Liver (tissue), 9 donors: ENCODE data around the gene RPP40. TPM values are rescaled to one million over a fixed set of nuclear protein-coding genes. Genes with fewer than 3 reads are reported as not detected.

Source experiments
- DNase-seq: peaks from one replicate; pipeline ENCODE4 v3.0.0-alpha.2; 2017; ENCODE audit warnings: low spot score
- H3K27ac ChIP-seq, 2 donors: one replicate each; pipeline ENCODE4 v1.7.0; 2013; ENCODE audit warnings: inconsistent platforms in 2 of 2, low read length in 2 of 2, control low read depth in 1 of 2, low read depth in 1 of 2, mild to moderate bottlenecking in 1 of 2
- H3K27me3 ChIP-seq, 4 donors: one replicate each; pipeline versions ENCODE4 v1.6.1 to v1.7.0; 2013; ENCODE audit warnings: low read length in 3 of 4, inconsistent platforms in 1 of 4, mild to moderate bottlenecking in 1 of 4, moderate library complexity in 1 of 4; ENCODE audit not compliant: control insufficient read depth in 4 of 4, insufficient read depth in 4 of 4
- H3K36me3 ChIP-seq, 4 donors: one replicate each; pipeline versions ENCODE4 v1.6.1 to v1.7.0; 2013; ENCODE audit warnings: low read length in 3 of 4, mild to moderate bottlenecking in 3 of 4, low read depth in 1 of 4, moderate library complexity in 1 of 4; ENCODE audit not compliant: control insufficient read depth in 4 of 4, insufficient read depth in 3 of 4
- H3K4me1 ChIP-seq, 4 donors: one replicate each; pipeline versions ENCODE4 v1.6.1 to v1.7.0; 2013; ENCODE audit warnings: low read length in 3 of 4, mild to moderate bottlenecking in 3 of 4, moderate library complexity in 1 of 4; ENCODE audit not compliant: control insufficient read depth in 4 of 4, insufficient read depth in 4 of 4
- H3K4me3 ChIP-seq, 3 donors: one replicate each; pipeline versions ENCODE4 v1.6.1 to v1.7.0; 2013; ENCODE audit warnings: low read length in 3 of 3, control low read depth in 1 of 3, low read depth in 1 of 3, mild to moderate bottlenecking in 1 of 3
- H3K9ac ChIP-seq, 2 donors: one replicate each; pipeline ENCODE4 v1.7.0; 2013; ENCODE audit warnings: low read length in 2 of 2, mild to moderate bottlenecking in 2 of 2, moderate library complexity in 2 of 2, control low read depth in 1 of 2, low read depth in 1 of 2
- H3K9me3 ChIP-seq, 4 donors: one replicate each; pipeline versions ENCODE4 v1.6.1 to v1.7.0; 2013; ENCODE audit warnings: low read length in 3 of 4; ENCODE audit not compliant: control insufficient read depth in 4 of 4
- EGR1 ChIP-seq, 2 donors: IDR thresholded peaks; 2 replicates each; pipeline ENCODE4 v1.6.1; 2016 to 2018; ENCODE audit warnings: antibody characterized with exemption in 2 of 2, low read depth in 2 of 2
- FOXA1 ChIP-seq: IDR thresholded peaks from 2 replicates; pipeline ENCODE4 v1.6.1; 2016; ENCODE audit warnings: antibody characterized with exemption
- FOXA2 ChIP-seq: IDR thresholded peaks from 2 replicates; pipeline ENCODE4 v1.6.1; 2016; ENCODE audit warnings: antibody characterized with exemption
- GABPA ChIP-seq, 2 donors: IDR thresholded peaks in 1 of 2; conservative IDR thresholded peaks in 1 of 2; 2 replicates each; pipeline ENCODE4 v1.6.1; 2016; ENCODE audit warnings: antibody characterized with exemption in 2 of 2, mild to moderate bottlenecking in 1 of 2, moderate library complexity in 1 of 2
- NR2F2 ChIP-seq: IDR thresholded peaks from 2 replicates; pipeline ENCODE4 v1.6.1; 2016; ENCODE audit warnings: antibody characterized with exemption
- RAD21 ChIP-seq, 2 donors: IDR thresholded peaks; 2 replicates each; pipeline ENCODE4 v1.6.1; 2016; ENCODE audit warnings: antibody characterized with exemption in 2 of 2, mild to moderate bottlenecking in 2 of 2
- RXRA ChIP-seq, 2 donors: IDR thresholded peaks; 2 replicates each; pipeline ENCODE4 v1.6.1; 2017 to 2018; ENCODE audit warnings: antibody characterized with exemption in 2 of 2, mild to moderate bottlenecking in 1 of 2
- TAF1 ChIP-seq: conservative IDR thresholded peaks from 2 replicates; pipeline ENCODE4 v1.6.1; 2016; ENCODE audit warnings: antibody characterized with exemption, mild to moderate bottlenecking
- YY1 ChIP-seq: IDR thresholded peaks from 2 replicates; pipeline ENCODE4 v1.6.1; 2016; ENCODE audit warnings: antibody characterized with exemption, mild to moderate bottlenecking
- WGBS: extraction: QIAGEN DNeasy Blood & Tissue Kit; methylation state at CpG from one replicate; pipeline ENCODE4 v1.1.7; 2013; 5-methylcytosine and 5-hydroxymethylcytosine counted together
- polyA plus RNA-seq, 2 donors: library from polyadenylated mRNA; stranded (reverse) in 1 of 2; unstranded in 1 of 2; fragments of 200-250 nt in 1 of 2; fragments of >200 nt in 1 of 2; fragmentation: Nextera tagmentation in 1 of 2; extraction: Ambion mirVana in 1 of 2; gene quantifications; one replicate each; pipeline versions ENCODE4 v1.2.1 to v1.2.3, GENCODE V29; 2013 to 2015
- total RNA-seq, 2 donors: library from RNA; depleted of rRNA; stranded (reverse); fragments of >200 nt; gene quantifications; one replicate each; pipeline ENCODE4 v1.2.3, GENCODE V29; 2014
- TF ChIP-seq, protein P1 (sequence below): IDR thresholded peaks from 2 replicates; pipeline ENCODE4 v1.6.1; 2016; ENCODE audit warnings: antibody characterized with exemption, mild to moderate bottlenecking
- TF ChIP-seq, protein P2 (sequence below): IDR thresholded peaks from 2 replicates; pipeline ENCODE4 v1.6.1; 2016; ENCODE audit warnings: antibody characterized with exemption
- TF ChIP-seq, protein P3 (sequence below): IDR thresholded peaks from 2 replicates; pipeline ENCODE4 v1.6.1; 2016; ENCODE audit warnings: antibody characterized with exemption
- TF ChIP-seq, protein P4 (sequence below): fragments of 150-350 bp; IDR thresholded peaks from 2 replicates; pipeline ENCODE4 v1.5.1; 2017; ENCODE audit warnings: improper control_type of control experiment, low read depth, low read length; ENCODE audit not compliant: missing input control
- donor health status: healthy.
- donor health status: healthy.
- donor health status: healthy.
- donor health status: healthy.
- donor health status: healthy.

Gene RPP40
- total and polyA plus RNA-seq, 4 donors, result 5.4 to 9.5 (median 8.9) TPM

DNA sequence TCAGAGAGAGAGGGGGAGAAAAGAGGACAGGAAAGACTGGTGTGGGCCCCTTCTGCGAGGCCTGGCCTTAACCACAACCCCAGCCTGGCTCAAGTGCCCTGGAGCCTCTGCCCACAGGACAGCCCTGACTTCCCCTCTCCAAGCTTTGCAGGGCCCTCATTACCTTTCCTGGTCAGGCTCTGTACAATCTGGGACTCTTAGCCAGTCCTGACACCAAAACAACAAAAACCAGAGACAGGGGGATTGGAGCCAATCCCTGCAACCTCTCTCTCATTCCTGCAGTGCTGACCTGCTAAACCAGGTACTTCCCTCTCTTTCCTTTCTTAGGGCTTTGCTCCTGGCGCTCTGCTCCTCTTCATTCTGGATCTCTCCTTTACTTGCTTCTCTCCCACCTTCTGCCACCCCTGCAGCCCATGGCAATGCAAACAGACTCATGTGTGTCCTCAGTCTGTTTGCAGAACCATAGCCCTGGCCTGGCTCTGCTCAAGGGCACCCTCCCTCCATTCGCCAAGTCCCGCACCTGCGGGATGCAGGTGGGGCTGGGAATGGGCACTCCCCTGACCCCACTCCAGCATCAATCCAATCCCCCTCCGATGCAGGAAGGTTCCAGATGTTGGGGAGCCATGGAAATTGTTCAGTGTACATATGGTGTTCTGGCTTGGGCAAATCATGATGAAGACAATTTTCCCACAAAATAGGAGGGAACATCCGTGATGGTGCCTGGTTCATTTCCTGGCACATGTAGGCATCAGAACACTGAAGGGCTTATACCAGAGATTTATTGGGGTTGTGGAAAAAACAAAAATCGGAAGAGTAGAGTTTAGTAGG is 38.1 kb downstream of the RPP40 start:
- no peaks in the 10 kb centered on the region for H3K27me3 ChIP-seq
- H3K9me3 ChIP-seq, result no peaks in the 10 kb centered on the region
- no peak for DNase-seq

DNA sequence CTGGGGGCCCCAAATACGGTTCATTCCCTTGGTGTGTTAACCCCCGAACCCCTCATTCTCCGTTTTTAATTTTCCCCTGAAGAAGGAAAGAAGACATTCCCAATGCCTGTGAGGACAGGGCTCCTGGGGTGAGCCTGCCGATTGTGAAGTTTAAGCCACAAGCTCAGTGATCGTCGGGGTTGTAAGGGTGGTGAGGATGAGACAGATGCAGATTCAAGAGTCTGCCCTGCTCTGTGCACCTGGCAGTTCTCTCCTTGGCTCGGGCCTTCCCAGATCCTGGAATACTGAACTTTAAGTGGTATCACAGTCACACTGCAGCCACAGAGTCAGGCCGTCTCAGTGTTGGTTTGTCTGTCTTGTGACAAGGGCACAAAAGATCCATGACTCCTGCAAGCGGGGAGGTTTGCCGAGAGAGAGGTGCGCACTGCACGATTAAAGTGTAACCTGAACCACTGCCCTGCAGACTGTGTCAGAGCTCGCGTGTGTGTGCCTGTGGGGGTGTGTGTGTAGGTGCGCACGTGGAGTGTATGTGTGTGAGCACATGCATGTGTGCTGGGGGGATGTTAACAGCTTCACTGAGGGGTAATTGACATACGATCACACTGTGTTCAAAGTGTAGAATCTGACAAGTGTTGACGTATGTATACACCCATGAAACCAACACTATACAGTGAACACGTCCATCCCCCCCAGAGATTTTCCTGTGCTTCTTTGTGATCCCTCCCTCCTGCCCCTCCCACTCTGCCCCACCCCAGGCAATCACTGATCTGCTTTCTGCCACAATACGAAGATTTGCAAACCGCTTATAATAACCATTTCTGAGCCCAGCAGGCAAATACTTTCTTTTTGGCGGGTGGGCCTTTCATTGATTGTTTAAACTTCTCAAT is 38.9 kb downstream of the RPP40 start:
- H3K36me3 ChIP-seq, result no peaks in the 10 kb centered on the region
- H3K9ac ChIP-seq, result no peak overlapping the region
- no peak overlapping the region for H3K4me3 ChIP-seq
- no peaks in the 10 kb centered on the region for H3K27me3 ChIP-seq
- H3K27ac ChIP-seq, result no peak overlapping the region
- no peaks in the 10 kb centered on the region for H3K9me3 ChIP-seq
- no peaks in the 10 kb centered on the region for H3K4me1 ChIP-seq
- DNase-seq, result no peak
- TF ChIP-seq, protein P1, sequence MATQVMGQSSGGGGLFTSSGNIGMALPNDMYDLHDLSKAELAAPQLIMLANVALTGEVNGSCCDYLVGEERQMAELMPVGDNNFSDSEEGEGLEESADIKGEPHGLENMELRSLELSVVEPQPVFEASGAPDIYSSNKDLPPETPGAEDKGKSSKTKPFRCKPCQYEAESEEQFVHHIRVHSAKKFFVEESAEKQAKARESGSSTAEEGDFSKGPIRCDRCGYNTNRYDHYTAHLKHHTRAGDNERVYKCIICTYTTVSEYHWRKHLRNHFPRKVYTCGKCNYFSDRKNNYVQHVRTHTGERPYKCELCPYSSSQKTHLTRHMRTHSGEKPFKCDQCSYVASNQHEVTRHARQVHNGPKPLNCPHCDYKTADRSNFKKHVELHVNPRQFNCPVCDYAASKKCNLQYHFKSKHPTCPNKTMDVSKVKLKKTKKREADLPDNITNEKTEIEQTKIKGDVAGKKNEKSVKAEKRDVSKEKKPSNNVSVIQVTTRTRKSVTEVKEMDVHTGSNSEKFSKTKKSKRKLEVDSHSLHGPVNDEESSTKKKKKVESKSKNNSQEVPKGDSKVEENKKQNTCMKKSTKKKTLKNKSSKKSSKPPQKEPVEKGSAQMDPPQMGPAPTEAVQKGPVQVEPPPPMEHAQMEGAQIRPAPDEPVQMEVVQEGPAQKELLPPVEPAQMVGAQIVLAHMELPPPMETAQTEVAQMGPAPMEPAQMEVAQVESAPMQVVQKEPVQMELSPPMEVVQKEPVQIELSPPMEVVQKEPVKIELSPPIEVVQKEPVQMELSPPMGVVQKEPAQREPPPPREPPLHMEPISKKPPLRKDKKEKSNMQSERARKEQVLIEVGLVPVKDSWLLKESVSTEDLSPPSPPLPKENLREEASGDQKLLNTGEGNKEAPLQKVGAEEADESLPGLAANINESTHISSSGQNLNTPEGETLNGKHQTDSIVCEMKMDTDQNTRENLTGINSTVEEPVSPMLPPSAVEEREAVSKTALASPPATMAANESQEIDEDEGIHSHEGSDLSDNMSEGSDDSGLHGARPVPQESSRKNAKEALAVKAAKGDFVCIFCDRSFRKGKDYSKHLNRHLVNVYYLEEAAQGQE, result no peak
- TF ChIP-seq YY1, result no peak
- no peak for TF ChIP-seq EGR1 (IDR thresholded peaks at IDR 0.05; ENCODE audit: low read depth in 2 of 2)
- WGBS, result 69% methylated on average over 22 of the region's 22 CpGs

More for the DNA sequence above, 38.1 kb downstream of the RPP40 start:
- H3K4me1 ChIP-seq, result no peaks in the 10 kb centered on the region
- H3K9ac ChIP-seq, result no peak overlapping the region
- 84% methylated on average over 8 of the region's 8 CpGs for WGBS
- H3K36me3 ChIP-seq, result no peaks in the 10 kb centered on the region
- H3K4me3 ChIP-seq, result no peak overlapping the region
- TF ChIP-seq, protein P2, sequence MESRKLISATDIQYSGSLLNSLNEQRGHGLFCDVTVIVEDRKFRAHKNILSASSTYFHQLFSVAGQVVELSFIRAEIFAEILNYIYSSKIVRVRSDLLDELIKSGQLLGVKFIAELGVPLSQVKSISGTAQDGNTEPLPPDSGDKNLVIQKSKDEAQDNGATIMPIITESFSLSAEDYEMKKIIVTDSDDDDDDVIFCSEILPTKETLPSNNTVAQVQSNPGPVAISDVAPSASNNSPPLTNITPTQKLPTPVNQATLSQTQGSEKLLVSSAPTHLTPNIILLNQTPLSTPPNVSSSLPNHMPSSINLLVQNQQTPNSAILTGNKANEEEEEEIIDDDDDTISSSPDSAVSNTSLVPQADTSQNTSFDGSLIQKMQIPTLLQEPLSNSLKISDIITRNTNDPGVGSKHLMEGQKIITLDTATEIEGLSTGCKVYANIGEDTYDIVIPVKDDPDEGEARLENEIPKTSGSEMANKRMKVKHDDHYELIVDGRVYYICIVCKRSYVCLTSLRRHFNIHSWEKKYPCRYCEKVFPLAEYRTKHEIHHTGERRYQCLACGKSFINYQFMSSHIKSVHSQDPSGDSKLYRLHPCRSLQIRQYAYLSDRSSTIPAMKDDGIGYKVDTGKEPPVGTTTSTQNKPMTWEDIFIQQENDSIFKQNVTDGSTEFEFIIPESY, result no peak
- TF ChIP-seq FOXA2 (no peak), TAF1 (no peak), RAD21 (IDR thresholded peaks at IDR 0.05) (no peak), EGR1 (IDR thresholded peaks at IDR 0.05; ENCODE audit: low read depth in 2 of 2) (no peak), GABPA (IDR thresholded peaks at IDR 0.05 in 1 of 2, conservative IDR thresholded peaks at IDR 0.05 in 1 of 2) (no peak), FOXA1 (no peak), RXRA (IDR thresholded peaks at IDR 0.05) (no peak), NR2F2 (no peak)
- TF ChIP-seq, protein P3, sequence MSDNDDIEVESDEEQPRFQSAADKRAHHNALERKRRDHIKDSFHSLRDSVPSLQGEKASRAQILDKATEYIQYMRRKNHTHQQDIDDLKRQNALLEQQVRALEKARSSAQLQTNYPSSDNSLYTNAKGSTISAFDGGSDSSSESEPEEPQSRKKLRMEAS, result no peak
- TF ChIP-seq, protein P4, sequence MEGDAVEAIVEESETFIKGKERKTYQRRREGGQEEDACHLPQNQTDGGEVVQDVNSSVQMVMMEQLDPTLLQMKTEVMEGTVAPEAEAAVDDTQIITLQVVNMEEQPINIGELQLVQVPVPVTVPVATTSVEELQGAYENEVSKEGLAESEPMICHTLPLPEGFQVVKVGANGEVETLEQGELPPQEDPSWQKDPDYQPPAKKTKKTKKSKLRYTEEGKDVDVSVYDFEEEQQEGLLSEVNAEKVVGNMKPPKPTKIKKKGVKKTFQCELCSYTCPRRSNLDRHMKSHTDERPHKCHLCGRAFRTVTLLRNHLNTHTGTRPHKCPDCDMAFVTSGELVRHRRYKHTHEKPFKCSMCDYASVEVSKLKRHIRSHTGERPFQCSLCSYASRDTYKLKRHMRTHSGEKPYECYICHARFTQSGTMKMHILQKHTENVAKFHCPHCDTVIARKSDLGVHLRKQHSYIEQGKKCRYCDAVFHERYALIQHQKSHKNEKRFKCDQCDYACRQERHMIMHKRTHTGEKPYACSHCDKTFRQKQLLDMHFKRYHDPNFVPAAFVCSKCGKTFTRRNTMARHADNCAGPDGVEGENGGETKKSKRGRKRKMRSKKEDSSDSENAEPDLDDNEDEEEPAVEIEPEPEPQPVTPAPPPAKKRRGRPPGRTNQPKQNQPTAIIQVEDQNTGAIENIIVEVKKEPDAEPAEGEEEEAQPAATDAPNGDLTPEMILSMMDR, result no peak
- no peak overlapping the region for H3K27ac ChIP-seq
